Retina (tissue), 1 donor: ENCODE measurements around the gene MEF2C.

ENCODE experiments used
- DNase-seq: peaks from one replicate; pipeline ENCODE4 v3.0.0-alpha.2; 2016

MEF2C gene

DNA sequence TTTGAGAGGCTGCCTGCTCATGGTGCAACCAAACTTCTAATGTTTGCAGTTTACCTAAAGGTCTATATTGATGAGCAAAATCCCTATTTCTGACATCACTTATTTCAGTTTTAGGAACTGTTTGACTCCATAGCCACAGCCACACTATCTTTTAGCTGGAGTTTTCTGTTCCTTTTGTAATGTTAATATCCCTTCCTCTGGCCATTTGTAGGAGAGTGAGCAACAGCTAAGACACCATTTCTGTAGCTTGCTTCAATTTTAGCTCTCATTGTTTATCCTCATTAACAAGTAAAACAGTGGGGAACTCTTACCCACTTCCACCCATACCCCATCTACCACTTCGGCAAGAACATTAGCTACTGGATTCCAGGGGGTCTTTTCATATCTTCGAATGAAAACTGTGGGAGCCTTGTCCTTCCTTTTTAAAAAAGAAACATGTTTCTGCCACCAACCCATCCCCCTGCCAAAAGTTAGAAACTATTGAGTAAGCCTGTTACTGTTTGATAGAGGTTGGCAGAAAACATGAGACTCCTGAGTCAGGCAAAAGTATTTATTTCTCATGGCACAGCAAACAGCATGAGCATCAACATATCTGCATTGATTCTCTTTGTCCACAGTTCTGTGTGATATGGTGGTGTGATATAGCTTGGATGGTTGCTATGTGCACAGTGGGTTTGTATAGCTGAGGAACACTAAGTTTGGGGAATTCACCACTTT is 174.1 kb downstream of the MEF2C start:
- no peak for DNase-seq

GRCh38 chr5:88708021-88708420 is 175.0 kb downstream of the MEF2C start:
- no peak for DNase-seq

- DNase-seq = no peak
Measured at GRCh38 chr5:88707216-88707965, 175.6 kb downstream of the MEF2C start.

DNA sequence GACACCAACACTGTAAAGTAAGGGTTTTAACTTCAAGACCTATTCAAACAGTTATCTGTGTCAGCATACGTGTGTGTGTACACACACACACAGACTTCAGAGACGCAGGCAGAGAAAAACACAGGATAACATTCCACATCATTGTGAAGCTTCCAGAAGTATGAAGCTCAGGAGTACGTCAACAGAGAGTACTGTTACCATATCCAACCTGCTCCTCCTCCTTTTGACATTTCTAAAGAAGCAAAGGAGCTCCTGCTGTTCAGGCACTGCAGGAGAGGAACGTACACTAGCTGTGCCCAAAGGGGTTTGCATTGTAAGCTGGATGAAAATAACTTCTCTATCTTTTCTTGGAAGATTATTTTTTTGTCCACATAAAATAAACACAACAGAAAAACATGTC is 180.7 kb downstream of the MEF2C start:
- DNase-seq = no peak

GRCh38 chr5:88700121-88700520 is 182.9 kb downstream of the MEF2C start:
- no peak for DNase-seq

DNA sequence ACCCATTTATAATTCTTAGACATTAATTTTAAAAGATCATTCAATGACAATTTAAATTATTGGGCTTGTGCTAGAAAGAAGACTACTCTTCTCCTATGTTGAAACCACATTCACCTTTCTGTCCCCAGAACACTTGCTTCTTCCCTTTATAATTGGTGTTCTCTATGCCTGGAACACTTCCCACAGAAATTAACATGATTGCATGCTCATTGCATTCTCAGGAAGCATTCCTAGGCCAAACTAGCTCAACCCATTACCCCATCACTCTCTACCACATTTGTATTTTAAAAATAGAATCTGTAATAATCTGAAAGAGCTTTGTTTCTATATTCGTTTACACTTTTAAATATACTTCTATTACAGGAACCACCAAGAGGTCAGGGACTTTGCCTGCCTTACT is 184.7 kb downstream of the MEF2C start:
- DNase-seq = no peak

GRCh38 chr5:88696466-88696865 is 186.5 kb downstream of the MEF2C start:
- no peak for DNase-seq

- no peak for DNase-seq
Measured at GRCh38 chr5:88695931-88696330, 187.1 kb downstream of the MEF2C start.

GRCh38 chr5:88695232-88695631 is 187.8 kb downstream of the MEF2C start:
- DNase-seq = peak; percentile 51

DNA sequence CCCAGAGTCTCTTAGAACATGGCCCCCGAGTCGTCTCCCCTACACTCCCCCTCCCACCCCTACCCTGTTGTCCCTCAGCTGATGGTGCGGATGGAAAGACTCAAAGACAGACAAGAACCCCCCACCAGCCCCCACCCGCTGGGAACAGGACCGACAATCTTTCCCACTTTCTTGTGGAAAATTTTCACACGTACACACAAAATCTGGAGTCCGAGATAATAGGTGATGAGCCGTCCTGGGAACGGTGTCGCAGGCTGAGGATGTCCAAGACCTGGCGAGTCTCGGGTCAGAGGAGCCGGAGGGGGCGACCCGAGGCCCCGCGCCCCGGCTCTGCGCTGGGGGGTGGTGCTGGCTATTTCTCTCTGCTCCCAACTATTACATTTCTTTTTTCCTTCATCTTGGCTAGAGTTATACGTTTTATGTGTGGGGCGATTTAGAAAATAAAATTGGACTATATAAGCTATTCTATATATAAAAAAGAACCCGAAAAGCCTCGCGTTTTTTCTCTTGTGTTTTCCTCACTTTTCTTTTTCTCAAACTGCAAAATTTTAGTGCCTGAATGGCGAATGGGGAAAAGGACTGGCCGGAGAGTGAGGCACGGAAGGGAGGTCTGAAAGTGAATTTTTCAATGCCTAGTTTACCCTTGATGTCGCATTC is 188.8 kb downstream of the MEF2C start:
- peak; percentile 35 for DNase-seq

DNA sequence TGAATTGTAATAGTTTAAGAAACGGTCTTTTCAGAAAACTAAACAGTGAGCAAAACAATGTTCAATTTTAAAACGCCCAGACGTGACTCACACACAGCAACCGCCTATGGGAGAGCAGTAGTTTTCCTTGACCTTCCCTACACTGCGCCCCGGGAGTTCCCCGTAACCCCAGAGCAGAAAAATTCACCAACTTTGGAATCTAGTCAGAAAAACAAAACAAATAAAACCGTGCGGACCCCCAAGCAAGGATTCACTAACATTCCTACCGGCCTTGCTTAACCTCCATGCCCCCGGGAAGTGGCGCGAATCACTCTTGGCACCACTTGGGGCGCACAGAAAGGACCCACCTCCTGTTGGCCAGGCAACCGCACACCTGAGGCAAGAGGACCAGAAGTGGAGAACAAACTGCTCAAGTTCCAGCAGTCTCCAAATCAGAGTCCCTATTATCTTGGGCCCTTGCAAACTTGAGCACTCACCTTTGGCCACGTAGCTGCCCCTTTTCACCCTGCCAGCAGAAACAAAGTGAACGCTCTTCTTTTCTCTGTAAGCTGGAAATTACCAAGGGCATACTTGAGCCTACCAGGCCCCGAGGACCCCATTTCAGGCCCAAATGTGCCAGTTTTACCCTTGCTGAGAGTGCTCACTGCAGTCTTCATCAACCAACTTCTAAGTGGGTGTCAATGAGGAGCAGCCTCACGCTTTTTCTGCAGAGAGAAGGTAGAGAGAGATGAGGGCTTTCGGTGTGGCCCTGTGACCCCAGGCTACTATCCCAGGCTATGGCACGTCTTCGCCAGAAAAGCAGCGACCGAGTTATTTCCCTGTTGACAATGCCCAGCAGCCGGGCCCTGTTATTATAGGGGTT is 189.7 kb downstream of the MEF2C start:
- peak; percentile 48 for DNase-seq

GRCh38 chr5:88691945-88692868 is 190.8 kb downstream of the MEF2C start:
- peak; percentile 72 for DNase-seq

DNA sequence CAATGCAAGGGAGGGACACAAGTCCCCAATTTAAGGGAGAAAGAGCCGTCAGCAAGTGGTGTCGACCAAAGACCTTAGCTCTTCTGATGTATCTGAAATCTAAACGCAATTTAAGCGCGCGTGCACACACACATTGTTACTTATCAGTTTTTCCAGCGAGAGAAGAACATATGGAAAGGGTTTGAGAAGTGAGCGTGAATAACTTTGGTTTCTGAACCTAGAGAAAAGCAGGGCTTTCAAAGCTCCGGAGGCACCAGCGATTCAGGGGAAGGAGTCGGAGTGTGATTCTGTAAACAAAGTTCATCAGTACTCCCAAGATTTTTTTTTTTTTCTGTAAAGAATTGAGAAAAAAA is 191.8 kb downstream of the MEF2C start:
- DNase-seq = no peak

- DNase-seq = peak; percentile 94
Measured at GRCh38 chr5:88690409-88691229, 192.4 kb downstream of the MEF2C start.

- DNase-seq = peak; percentile 79
Measured at GRCh38 chr5:88689668-88690408, 193.1 kb downstream of the MEF2C start.

GRCh38 chr5:88688984-88689667 is 193.9 kb downstream of the MEF2C start:
- no peak for DNase-seq

DNA sequence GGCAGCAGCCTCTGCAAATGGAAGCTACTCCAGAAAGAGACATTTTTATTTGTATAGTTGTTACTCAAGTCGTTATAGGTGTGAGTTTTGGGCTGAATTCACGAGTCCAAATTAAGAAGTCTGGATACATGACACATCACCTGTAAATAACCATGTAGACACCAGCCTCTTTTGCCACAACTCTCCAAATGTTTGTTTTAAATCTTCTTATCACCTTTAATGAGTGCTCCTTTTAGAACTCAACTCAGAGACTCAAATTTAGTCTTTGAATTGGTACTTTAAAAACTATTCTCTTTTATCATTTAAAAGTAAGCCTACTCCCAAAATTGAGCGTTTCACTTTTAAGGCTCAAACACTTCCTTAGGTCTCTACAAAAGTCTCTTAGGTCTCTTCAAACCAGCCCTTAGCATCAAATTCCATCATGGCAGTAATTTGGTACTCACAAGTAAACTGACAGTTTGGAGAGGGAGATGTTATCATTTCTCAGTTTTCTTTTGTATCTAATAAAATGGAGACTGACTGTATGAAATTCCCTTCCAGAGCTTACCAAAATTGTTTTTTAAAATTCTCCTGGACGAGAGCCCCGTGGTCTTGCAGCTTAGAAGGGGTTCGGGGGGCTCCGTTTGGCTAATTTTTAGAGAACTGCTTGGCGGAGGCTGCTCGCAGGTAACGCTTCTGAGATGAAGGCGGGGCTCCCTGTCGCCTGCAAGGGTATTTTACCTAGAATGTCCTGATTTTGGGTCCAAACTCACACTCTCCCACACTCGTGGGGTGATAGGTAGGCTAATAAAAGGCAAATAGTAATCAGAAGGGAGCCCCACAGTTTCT is 194.6 kb downstream of the MEF2C start:
- DNase-seq = peak; percentile 42

- DNase-seq = peak; percentile 54
Measured at GRCh38 chr5:88687373-88687911, 195.5 kb downstream of the MEF2C start.
